Measurements from ENCODE around the gene TMPRSS3.

DNA sequence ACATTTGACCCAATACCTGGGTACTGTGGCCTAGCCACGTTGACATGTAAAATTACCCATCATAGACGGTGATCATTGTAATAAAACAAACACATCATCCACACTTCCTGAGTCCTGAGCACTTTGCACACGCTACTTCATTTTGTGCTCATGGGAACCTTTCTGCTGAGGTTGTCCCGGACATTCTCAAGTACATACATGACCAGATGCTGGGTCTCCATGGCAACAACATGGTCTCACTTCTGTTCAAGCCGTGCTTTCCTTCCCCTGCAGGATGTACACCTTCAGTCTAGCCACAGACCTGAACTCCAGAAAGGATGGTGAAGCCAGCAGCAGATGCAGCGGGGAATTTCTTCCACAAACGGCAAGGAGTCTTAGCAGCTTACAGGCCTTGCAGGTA, 30.6 kb upstream of the TMPRSS3 start:
- TF ChIP-seq ISL1 (CRISPR knock-in tag; IDR thresholded peaks at IDR 0.05) (no peak), ZNF565 (CRISPR knock-in tag; conservative IDR thresholded peaks at IDR 0.05; ENCODE audit: low read depth) (no peak), BACH2 (CRISPR knock-in tag; IDR thresholded peaks at IDR 0.05; ENCODE audit: borderline replicate concordance) (no peak), ZFP3 (CRISPR knock-in tag; IDR thresholded peaks at IDR 0.05) (no peak), GLIS3 (CRISPR knock-in tag; IDR thresholded peaks at IDR 0.05) (no peak), ZFP30 (CRISPR knock-in tag; IDR thresholded peaks at IDR 0.05) (no peak), RARB (CRISPR knock-in tag; IDR thresholded peaks at IDR 0.05) (no peak)
- TF ChIP-seq, protein P1, sequence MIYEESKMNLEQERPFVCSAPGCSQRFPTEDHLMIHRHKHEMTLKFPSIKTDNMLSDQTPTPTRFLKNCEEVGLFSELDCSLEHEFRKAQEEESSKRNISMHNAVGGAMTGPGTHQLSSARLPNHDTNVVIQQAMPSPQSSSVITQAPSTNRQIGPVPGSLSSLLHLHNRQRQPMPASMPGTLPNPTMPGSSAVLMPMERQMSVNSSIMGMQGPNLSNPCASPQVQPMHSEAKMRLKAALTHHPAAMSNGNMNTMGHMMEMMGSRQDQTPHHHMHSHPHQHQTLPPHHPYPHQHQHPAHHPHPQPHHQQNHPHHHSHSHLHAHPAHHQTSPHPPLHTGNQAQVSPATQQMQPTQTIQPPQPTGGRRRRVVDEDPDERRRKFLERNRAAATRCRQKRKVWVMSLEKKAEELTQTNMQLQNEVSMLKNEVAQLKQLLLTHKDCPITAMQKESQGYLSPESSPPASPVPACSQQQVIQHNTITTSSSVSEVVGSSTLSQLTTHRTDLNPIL (CRISPR knock-in tag; IDR thresholded peaks at IDR 0.05; ENCODE audit: low read depth) = no peak
- TF ChIP-seq, protein P2, sequence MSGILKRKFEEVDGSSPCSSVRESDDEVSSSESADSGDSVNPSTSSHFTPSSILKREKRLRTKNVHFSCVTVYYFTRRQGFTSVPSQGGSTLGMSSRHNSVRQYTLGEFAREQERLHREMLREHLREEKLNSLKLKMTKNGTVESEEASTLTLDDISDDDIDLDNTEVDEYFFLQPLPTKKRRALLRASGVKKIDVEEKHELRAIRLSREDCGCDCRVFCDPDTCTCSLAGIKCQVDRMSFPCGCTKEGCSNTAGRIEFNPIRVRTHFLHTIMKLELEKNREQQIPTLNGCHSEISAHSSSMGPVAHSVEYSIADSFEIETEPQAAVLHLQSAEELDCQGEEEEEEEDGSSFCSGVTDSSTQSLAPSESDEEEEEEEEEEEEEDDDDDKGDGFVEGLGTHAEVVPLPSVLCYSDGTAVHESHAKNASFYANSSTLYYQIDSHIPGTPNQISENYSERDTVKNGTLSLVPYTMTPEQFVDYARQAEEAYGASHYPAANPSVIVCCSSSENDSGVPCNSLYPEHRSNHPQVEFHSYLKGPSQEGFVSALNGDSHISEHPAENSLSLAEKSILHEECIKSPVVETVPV (CRISPR knock-in tag; IDR thresholded peaks at IDR 0.05) = no peak
